AG04450 (cell line): ENCODE data around the gene ADARB2. TPM values are rescaled to one million over a fixed set of nuclear protein-coding genes. Genes with fewer than 3 reads are reported as not detected.
"Not testable (repeated sequence)": the region's sequence is repeated elsewhere in the genome, so short reads cannot be mapped to it uniquely, and the experiment has no call there.

Experiments
- CTCF ChIA-PET: fragments of 300-600, 350-600 bp; formaldehyde crosslinking; extraction: SDS; loops from one replicate; lab custom pipeline; 2022; ENCODE audit warnings: antibody characterized with exemption, inconsistent platforms; lab: Charles Lee
- POLR2A ChIA-PET: fragments of 350-600 bp; formaldehyde crosslinking; extraction: SDS; loops from one replicate; lab custom pipeline; 2021; ENCODE audit warnings: antibody characterized with exemption, inconsistent platforms; lab: Yijun Ruan, JAX
- DNase-seq: peaks from one replicate; pipeline ENCODE4 v3.0.0-alpha.2; 2011; ENCODE audit warnings: low read depth, low spot score
- H3K27ac ChIP-seq: one replicate; pipeline ENCODE4 v1.5.1; 2012; ENCODE audit warnings: low read depth, low read length, control low read depth
- H3K27me3 ChIP-seq: one replicate; pipeline ENCODE4 v1.6.0; 2012; ENCODE audit warnings: low read length; ENCODE audit not compliant: control insufficient read depth, insufficient read depth
- H3K4me3 ChIP-seq: 2 replicates; pipeline ENCODE4 v1.5.1; 2011; ENCODE audit warnings: mild to moderate bottlenecking, low read depth, low read length, control low read depth
- H3K9me3 ChIP-seq: 2 replicates; pipeline ENCODE4 v1.5.1; 2012; ENCODE audit warnings: low read length; ENCODE audit not compliant: control insufficient read depth, insufficient read depth
- polyA plus RNA-seq: library from polyadenylated mRNA; depleted of rRNA; stranded (reverse); fragments of >200 nt; gene quantifications from 2 replicates; pipeline ENCODE4 v1.2.3, GENCODE V29; 2011
- TF ChIP-seq, protein P1 (sequence below): IDR thresholded peaks from 2 replicates; pipeline ENCODE4 v1.5.1; 2011; ENCODE audit warnings: low read depth, low read length, control low read depth, inconsistent platforms

ADARB2 gene
- polyA plus RNA-seq, 1 experiment = not detected

DNA sequence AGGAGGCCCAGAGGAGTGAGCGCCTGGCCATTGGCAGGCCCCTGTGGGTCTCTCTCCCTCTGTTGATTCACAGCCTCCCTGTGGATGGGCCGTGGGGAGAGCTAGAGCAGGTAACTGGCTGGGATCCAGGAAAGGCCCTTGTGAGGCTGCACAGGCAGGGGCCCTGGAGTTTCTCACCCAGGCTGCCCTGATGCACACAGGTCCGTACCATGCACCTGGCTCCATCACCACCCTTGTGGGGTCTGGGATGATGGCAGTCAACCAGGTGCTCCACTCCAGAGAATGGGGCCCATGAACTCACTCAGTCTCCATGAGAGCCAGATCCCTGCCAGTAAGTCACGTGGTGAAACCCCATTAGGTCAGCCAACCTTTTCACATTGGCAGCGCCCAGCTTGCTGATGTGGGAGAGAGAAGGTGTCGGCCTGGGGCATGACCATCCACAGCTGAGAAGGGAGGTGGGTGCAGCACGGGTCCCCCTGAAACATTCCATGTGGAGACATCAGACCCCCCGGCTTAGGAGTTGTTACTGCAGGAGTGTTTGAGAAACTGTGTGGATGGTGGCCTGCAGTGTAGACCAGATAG lies 320.8 kb downstream of the ADARB2 start:
- H3K9me3 ChIP-seq = peaks cover 61% of the 10 kb centered on the region
- H3K27ac ChIP-seq = no peak overlapping the region
- ChIA-PET CTCF (no interaction called here), POLR2A (no interaction called here)
- no peaks in the 10 kb centered on the region for H3K27me3 ChIP-seq
- TF ChIP-seq, protein P1, sequence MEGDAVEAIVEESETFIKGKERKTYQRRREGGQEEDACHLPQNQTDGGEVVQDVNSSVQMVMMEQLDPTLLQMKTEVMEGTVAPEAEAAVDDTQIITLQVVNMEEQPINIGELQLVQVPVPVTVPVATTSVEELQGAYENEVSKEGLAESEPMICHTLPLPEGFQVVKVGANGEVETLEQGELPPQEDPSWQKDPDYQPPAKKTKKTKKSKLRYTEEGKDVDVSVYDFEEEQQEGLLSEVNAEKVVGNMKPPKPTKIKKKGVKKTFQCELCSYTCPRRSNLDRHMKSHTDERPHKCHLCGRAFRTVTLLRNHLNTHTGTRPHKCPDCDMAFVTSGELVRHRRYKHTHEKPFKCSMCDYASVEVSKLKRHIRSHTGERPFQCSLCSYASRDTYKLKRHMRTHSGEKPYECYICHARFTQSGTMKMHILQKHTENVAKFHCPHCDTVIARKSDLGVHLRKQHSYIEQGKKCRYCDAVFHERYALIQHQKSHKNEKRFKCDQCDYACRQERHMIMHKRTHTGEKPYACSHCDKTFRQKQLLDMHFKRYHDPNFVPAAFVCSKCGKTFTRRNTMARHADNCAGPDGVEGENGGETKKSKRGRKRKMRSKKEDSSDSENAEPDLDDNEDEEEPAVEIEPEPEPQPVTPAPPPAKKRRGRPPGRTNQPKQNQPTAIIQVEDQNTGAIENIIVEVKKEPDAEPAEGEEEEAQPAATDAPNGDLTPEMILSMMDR = no peak
- DNase-seq = no peak
- H3K4me3 ChIP-seq = no peak overlapping the region

GRCh38 chr10:1414893-1415292 lies 322.4 kb downstream of the ADARB2 start:
- Histone ChIP-seq H3K27ac (no peak overlapping the region), H3K9me3 (peaks cover 65% of the 10 kb centered on the region), H3K4me3 (no peak overlapping the region), H3K27me3 (no peaks in the 10 kb centered on the region)
- TF ChIP-seq, protein P1 = no peak
- CTCF ChIA-PET = no interaction called here
- POLR2A ChIA-PET = no interaction called here
- no peak for DNase-seq

DNA sequence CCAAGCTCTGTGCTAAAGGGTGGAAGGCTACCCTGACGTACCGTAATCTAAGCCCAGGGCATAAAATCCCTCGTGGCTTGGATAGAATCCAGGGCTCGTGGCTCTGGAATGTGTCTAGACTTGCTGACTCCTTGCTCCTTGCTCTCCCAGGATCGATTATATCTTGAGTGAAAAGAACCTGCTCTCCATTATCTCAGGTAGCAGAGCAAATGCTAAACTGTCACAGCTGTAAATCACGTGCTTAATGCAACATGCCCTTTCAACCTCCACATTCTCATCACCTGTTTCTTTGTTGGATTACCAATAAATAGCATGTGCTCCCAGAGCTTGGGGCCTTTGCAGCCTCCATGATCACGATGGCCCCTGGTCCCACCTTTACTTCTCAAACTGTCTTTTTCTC lies 323.0 kb downstream of the ADARB2 start:
- H3K4me3 ChIP-seq, POLR2A ChIA-PET, H3K27me3 ChIP-seq, DNase-seq, CTCF ChIA-PET, H3K27ac ChIP-seq: not testable (repeated sequence)
- H3K9me3 ChIP-seq = peaks cover 71% of the 10 kb centered on the region

DNA sequence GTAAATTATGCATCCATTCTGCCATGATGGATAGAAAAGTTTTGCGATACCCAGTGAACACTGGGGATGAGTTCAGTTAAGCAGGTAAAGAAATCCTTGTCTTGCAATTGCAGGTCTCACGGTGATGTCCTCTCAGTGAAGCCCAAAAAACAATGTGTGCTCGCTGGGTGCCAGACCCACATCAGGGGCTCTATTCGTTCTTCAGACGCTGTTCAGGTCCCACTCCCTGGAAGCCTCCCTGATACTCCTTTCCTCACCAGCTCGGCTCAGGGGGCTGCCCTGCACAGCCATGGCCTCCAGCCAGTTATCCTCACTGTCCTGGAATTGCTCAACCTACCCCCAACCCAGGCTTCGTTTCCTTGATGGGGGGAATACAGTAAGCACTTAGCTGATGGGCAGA lies 323.5 kb downstream of the ADARB2 start:
- Histone ChIP-seq H3K4me3 (no peak overlapping the region), H3K27ac (no peak overlapping the region), H3K27me3 (no peaks in the 10 kb centered on the region), H3K9me3 (peaks cover 76% of the 10 kb centered on the region)
- ChIA-PET POLR2A (no interaction called here), CTCF (no interaction called here)
- TF ChIP-seq, protein P1 = no peak
- no peak for DNase-seq

DNA sequence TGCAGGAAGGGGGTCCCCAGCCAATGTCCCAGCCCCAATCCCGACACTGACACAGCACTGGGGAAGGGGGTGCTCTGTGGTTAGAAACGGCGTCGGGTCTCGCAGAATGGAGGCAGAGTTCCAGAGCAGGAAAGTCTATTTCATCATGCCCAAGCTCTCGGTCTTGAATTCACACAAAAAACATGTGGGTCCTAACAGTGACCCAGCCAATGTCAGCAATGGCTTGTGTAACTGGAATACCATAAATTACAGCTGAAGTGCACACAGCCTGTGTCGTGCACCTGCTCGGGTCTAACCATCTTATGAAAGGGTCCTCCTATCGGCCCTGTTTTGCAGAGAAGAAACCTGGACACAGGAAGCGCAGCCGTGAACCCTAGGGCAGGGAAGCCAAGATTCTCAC lies 324.1 kb downstream of the ADARB2 start:
- POLR2A ChIA-PET = no interaction called here
- peaks cover 78% of the 10 kb centered on the region for H3K9me3 ChIP-seq
- no peak overlapping the region for H3K27ac ChIP-seq
- DNase-seq = no peak
- TF ChIP-seq, protein P1 = no peak
- CTCF ChIA-PET = no interaction called here
- no peak overlapping the region for H3K4me3 ChIP-seq
- no peaks in the 10 kb centered on the region for H3K27me3 ChIP-seq
